LNCaP clone FGC (cell line): ENCODE data around the gene PHYH.

Experiments used
- DNase-seq: peaks from one replicate; pipeline ENCODE4 v3.0.0-alpha.2; 2011; ENCODE audit warnings: low read depth
- H3K4me3 ChIP-seq: 2 replicates; pipeline ENCODE4 v1.5.1; 2011; ENCODE audit warnings: mild to moderate bottlenecking, low read depth, low read length, control low read depth
- TF ChIP-seq, protein P1 (sequence below): IDR thresholded peaks from 2 replicates; pipeline ENCODE4 v1.5.1; 2012; ENCODE audit warnings: mild to moderate bottlenecking; ENCODE audit not compliant: control insufficient read depth, insufficient read depth; ENCODE audit errors: extremely low read depth

The PHYH gene

DNA sequence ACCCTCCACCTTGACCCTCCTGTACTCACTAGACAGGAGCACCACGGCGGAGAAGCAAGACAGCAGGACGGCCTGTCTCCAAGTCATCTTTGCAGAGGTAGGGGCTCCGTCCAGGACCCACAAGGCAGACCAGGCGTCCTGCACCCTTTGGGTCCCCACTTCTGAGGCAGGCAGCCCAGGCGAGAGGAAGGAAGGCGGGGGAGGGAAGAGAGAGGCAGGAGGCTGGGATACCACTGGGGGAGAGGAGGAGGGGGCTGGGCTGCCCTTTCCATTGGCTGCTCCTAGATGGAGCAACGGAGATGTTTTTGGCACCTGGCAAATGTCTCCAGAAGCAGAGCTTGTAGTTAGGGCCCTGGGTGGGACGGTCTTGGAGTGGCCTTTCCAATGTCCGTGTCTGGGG is 65.7 kb downstream of the PHYH start, which contains the start of gene UCMA:
UCMA (minus strand) TSS at position 203 of the 400 bp plus-strand sequence; CDS start at position 87, 116 bp downstream.
- no peak within 1 kb of the TSS for H3K4me3 ChIP-seq
- TF ChIP-seq, protein P1, sequence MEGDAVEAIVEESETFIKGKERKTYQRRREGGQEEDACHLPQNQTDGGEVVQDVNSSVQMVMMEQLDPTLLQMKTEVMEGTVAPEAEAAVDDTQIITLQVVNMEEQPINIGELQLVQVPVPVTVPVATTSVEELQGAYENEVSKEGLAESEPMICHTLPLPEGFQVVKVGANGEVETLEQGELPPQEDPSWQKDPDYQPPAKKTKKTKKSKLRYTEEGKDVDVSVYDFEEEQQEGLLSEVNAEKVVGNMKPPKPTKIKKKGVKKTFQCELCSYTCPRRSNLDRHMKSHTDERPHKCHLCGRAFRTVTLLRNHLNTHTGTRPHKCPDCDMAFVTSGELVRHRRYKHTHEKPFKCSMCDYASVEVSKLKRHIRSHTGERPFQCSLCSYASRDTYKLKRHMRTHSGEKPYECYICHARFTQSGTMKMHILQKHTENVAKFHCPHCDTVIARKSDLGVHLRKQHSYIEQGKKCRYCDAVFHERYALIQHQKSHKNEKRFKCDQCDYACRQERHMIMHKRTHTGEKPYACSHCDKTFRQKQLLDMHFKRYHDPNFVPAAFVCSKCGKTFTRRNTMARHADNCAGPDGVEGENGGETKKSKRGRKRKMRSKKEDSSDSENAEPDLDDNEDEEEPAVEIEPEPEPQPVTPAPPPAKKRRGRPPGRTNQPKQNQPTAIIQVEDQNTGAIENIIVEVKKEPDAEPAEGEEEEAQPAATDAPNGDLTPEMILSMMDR = no peak
- DNase-seq = no peak

DNA sequence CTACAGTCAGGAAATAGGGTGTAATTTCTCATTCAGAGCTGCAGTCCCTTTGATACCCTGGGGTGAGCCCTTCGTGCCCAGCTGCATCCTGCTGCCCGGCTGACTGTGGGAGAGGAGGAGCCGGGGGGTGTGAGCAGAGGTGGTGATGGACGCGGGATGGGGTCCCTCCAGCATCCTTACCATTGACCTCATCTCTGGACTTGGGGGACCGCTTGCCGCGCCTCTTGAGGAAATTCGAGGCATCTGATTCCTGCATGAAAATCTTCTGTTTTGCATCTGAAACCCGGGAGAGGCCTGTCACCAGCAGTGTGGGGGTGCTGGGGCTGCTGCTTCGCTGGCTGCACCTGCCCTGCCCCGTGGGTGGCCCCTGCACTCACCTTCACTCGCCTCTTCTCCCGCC is 66.5 kb downstream of the PHYH start:
- TF ChIP-seq, protein P1 = no peak
- DNase-seq = no peak
- H3K4me3 ChIP-seq = no peak overlapping the region

DNA sequence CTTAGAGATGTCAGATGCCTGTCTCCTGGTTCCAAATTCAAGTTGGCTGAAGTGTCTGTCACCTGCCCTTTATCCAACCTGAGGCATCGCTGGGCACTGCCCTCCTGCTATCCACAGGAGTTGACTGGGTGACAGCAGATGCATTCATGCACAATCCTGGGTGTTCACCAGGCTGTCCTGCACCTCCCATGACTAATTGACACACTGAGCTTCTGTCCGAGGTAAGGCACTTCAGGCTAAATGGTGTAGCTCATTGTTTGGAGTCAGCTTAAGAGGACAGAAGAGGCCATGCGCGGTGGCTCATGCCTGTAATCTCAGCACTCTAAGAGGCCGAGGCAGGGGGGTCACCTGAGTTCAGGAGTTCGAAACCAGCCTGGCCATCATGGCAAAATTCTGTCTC is 68.1 kb downstream of the PHYH start:
- TF ChIP-seq, protein P1 = no peak
- no peak for DNase-seq
- H3K4me3 ChIP-seq = no peak overlapping the region

DNA sequence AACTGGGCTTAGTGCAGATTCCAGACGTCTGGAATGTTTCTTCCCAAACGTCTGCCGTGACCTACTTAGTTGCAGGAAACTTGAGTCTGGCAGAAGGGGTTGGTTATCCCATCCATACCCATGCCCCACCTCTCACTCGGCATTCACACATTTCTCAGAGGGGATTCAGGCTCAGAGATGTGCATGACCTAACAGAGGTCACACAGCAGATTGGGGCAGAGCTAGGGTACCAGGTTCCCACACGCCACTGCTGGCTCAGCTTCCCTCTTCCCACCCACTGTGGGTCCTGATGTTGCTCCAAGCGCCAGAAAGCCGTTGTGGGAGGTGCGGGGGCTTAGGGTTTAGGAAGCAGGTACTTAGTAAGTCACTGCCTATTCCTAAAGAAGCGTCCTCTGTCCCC is 68.7 kb downstream of the PHYH start:
- TF ChIP-seq, protein P1 = no peak
- DNase-seq = no peak
- H3K4me3 ChIP-seq = no peak overlapping the region
